Neural crest cell (in vitro differentiated cells): ENCODE results near the gene SNAI1. TPM values are rescaled to one million over a fixed set of nuclear protein-coding genes. Genes with fewer than 3 reads are reported as not detected.

Experiments
- DNase-seq: peaks from one replicate; pipeline ENCODE4 v3.0.0; 2021; ENCODE audit warnings: low read depth, mixed read lengths, low spot score
- H3K27ac Mint-ChIP-seq: one replicate; pipeline ENCODE4 v1.8.0; 2021; ENCODE audit warnings: mild to moderate bottlenecking, mixed read lengths; ENCODE audit not compliant: unreplicated experiment
- H3K27me3 Mint-ChIP-seq: 2 replicates; pipeline ENCODE4 v1.8.0; 2021; ENCODE audit warnings: low read depth, mild to moderate bottlenecking, mixed read lengths
- H3K36me3 Mint-ChIP-seq: 2 replicates; pipeline ENCODE4 v1.8.0; 2021; ENCODE audit warnings: low read depth, mild to moderate bottlenecking, mixed read lengths
- H3K4me1 Mint-ChIP-seq: 2 replicates; pipeline ENCODE4 v1.8.0; 2021; ENCODE audit warnings: mixed read lengths
- H3K4me3 Mint-ChIP-seq: one replicate; pipeline ENCODE4 v1.8.0; 2021; ENCODE audit warnings: mild to moderate bottlenecking, mixed read lengths
- H3K9me3 Mint-ChIP-seq: 2 replicates; pipeline ENCODE4 v1.8.0; 2021; ENCODE audit warnings: mixed read lengths
- total RNA-seq: library from RNA; stranded (reverse); gene quantifications from 2 replicates; pipeline ENCODE4 v1.2.1, GENCODE V29; 2021
- TF ChIP-seq, protein P1 (sequence below): fragments of 200-600 bp; sonication (generic); conservative IDR thresholded peaks from 2 replicates; pipeline ENCODE4 v1.5.0; 2021; ENCODE audit warnings: antibody characterized with exemption, mild to moderate bottlenecking

The SNAI1 gene
- total RNA-seq, 1 donor from 2014 or later: 12.5 TPM

GRCh38 chr20:49983123-49983847 is 505 bp downstream of the SNAI1 start:
- TF ChIP-seq, protein P1, sequence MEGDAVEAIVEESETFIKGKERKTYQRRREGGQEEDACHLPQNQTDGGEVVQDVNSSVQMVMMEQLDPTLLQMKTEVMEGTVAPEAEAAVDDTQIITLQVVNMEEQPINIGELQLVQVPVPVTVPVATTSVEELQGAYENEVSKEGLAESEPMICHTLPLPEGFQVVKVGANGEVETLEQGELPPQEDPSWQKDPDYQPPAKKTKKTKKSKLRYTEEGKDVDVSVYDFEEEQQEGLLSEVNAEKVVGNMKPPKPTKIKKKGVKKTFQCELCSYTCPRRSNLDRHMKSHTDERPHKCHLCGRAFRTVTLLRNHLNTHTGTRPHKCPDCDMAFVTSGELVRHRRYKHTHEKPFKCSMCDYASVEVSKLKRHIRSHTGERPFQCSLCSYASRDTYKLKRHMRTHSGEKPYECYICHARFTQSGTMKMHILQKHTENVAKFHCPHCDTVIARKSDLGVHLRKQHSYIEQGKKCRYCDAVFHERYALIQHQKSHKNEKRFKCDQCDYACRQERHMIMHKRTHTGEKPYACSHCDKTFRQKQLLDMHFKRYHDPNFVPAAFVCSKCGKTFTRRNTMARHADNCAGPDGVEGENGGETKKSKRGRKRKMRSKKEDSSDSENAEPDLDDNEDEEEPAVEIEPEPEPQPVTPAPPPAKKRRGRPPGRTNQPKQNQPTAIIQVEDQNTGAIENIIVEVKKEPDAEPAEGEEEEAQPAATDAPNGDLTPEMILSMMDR: no peak
- Mint-ChIP-seq H3K9me3 (no peaks in the 10 kb centered on the region), H3K36me3 (no peaks in the 10 kb centered on the region), H3K4me1 (peaks cover 59% of the 10 kb centered on the region), H3K4me3 (peak overlapping the region; percentile 93), H3K27ac (peak overlapping the region; percentile 75), H3K27me3 (peaks cover 32% of the 10 kb centered on the region)
- DNase-seq: no peak

GRCh38 chr20:49983848-49984408 is 1.1 kb downstream of the SNAI1 start:
- no peaks in the 10 kb centered on the region for H3K9me3 Mint-ChIP-seq
- H3K36me3 Mint-ChIP-seq: no peaks in the 10 kb centered on the region
- TF ChIP-seq, protein P1: no peak
- H3K4me1 Mint-ChIP-seq: peaks cover 65% of the 10 kb centered on the region
- H3K27ac Mint-ChIP-seq: no peak overlapping the region
- no peak for DNase-seq
- peaks cover 32% of the 10 kb centered on the region for H3K27me3 Mint-ChIP-seq
- peak overlapping the region; percentile 93 for H3K4me3 Mint-ChIP-seq

DNA sequence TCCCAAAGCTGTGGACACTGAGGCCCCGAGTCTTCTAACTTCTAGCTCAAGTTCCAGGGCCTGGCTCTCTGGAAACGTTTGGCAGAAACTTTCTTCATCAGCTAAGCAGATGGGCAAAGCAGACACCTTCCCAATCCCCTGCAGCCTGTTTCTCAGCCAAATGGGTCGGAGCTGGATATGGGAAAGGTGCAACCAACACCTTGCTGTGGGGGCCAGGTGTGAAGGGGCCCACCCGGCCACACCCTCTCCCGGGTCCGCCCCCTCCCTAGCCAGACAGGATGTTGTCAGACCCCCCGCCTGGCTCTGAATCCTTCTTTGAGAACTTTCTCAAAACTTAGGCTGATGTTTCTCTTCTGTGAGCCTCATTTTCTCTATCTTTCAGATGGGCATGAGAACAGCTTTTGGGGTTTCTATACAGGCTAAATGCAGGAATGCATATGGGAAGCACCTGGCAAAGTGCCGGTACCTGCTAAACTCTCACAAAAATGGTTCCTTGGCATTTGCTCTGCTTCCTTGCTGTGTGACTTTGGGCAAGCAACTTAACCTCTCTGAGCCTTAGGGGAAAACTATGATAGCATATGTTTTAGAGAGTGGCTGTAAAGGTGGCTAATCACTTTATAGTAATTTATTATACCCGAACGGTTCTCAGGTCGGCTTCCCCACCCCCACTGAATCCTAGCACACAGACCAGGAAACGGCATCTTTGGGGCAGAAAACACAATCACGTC is 1.8 kb downstream of the SNAI1 start:
- TF ChIP-seq, protein P1: no peak
- Mint-ChIP-seq H3K27me3 (peaks cover 29% of the 10 kb centered on the region), H3K9me3 (no peaks in the 10 kb centered on the region), H3K4me3 (peak overlapping the region; percentile 93), H3K36me3 (no peaks in the 10 kb centered on the region), H3K4me1 (peaks cover 68% of the 10 kb centered on the region), H3K27ac (no peak overlapping the region)
- no peak for DNase-seq

GRCh38 chr20:49985157-49985556 is 2.4 kb downstream of the SNAI1 start:
- Mint-ChIP-seq H3K36me3 (no peaks in the 10 kb centered on the region), H3K27ac (no peak overlapping the region), H3K4me3 (peak overlapping the region; percentile 93), H3K9me3 (no peaks in the 10 kb centered on the region), H3K27me3 (peaks cover 23% of the 10 kb centered on the region), H3K4me1 (peaks cover 73% of the 10 kb centered on the region)
- TF ChIP-seq, protein P1: no peak
- DNase-seq: no peak

GRCh38 chr20:49985617-49986016 is 2.8 kb downstream of the SNAI1 start:
- Mint-ChIP-seq H3K36me3 (no peaks in the 10 kb centered on the region), H3K4me3 (peak overlapping the region; percentile 93), H3K27me3 (peaks cover 19% of the 10 kb centered on the region), H3K4me1 (peaks cover 78% of the 10 kb centered on the region), H3K9me3 (no peaks in the 10 kb centered on the region), H3K27ac (no peak overlapping the region)
- DNase-seq: no peak
- TF ChIP-seq, protein P1: no peak
